Lower lobe of right lung (tissue), 2 donors: ENCODE measurements around the gene STRA6. TPM values are rescaled to one million over a fixed set of nuclear protein-coding genes. Genes with fewer than 3 reads are reported as not detected.
A peak's percentile ranks its signal among the peaks of the same experiment; 100 is the strongest.

Experiments
- ATAC-seq, 2 donors: fragments of 200-7000 bp; cut with Tn5 transposase; one replicate each; pipeline ENCODE4 v1.9.1; 2020 to 2022; ENCODE audit warnings: mild to moderate bottlenecking in 2 of 2, moderate library complexity in 2 of 2
- DNase-seq: peaks from one replicate; pipeline ENCODE4 v3.0.0-alpha.2; 2020
- H3K27ac ChIP-seq: fragments of 200-600 bp; one replicate; pipeline ENCODE4 v1.8.0; 2022
- H3K27me3 ChIP-seq: fragments of 200-600 bp; one replicate; pipeline ENCODE4 v1.8.0; 2022; ENCODE audit warnings: low read depth
- H3K36me3 ChIP-seq: fragments of 200-600 bp; one replicate; pipeline ENCODE4 v1.8.0; 2022; ENCODE audit warnings: mild to moderate bottlenecking
- H3K4me1 ChIP-seq: fragments of 200-600 bp; one replicate; pipeline ENCODE4 v1.8.0; 2022
- H3K4me3 ChIP-seq: fragments of 200-600 bp; one replicate; pipeline ENCODE4 v1.8.0; 2022; ENCODE audit warnings: mild to moderate bottlenecking
- H3K9me3 ChIP-seq: fragments of 200-600 bp; one replicate; pipeline ENCODE4 v1.8.0; 2022
- intact Hi-C: fragments of 100-400 bp; cut with DNase I; formaldehyde crosslinking; loops from one replicate; pipeline ENCODE4 v1.11.0; 2022
- total RNA-seq: library from RNA; stranded (reverse); fragmentation: NEBNext Ultra II Directional; extraction: Animal tissue kit (Norgen Biotek cat#: 25700); gene quantifications from one replicate; pipeline ENCODE4 v1.2.1, GENCODE V29; 2021
- TF ChIP-seq, protein P1 (sequence below): fragments of 200-600 bp; IDR thresholded peaks from one replicate; pipeline ENCODE4 v1.8.0; 2022; ENCODE audit warnings: antibody characterized with exemption, mild to moderate bottlenecking
- donor health status: DM: no; HTN: yes; CAD: no; lungs with severe emphysema.

The STRA6 gene
- total RNA-seq, 1 donor from 2014 or later: not detected

DNA sequence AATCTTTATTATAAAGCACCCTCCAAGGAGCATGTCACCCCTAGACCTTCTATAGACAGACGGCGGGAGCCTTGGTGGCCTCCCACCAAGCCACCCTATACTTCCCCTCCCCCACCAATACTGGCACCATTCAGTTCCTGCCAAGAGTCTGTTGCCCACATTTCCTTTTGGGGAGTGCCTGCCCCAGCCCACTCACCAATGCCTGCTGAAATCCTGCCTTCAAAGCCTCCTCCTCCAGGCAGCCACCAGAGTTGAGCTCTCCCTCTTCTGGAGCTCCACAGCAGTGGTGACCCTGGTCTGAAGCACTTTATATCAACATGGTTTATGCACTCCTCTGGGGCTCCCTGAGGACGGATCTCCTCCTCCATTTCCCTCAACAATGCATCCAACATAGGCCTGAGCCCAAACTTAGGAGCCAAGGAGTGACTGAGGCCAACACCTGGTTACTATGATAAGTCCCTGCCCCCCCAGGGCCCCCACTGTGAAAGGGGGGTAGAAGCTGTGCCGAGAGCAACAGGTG, 42.3 kb upstream of the STRA6 start:
- Histone ChIP-seq H3K27ac (no peak overlapping the region), H3K36me3 (no peaks in the 10 kb centered on the region), H3K9me3 (no peaks in the 10 kb centered on the region), H3K27me3 (peaks cover 20% of the 10 kb centered on the region), H3K4me3 (no peak overlapping the region), H3K4me1 (peaks cover 19% of the 10 kb centered on the region)
- intact Hi-C loops: no loop called here
- DNase-seq (no peak), ATAC-seq (no peak)
- TF ChIP-seq, protein P1, sequence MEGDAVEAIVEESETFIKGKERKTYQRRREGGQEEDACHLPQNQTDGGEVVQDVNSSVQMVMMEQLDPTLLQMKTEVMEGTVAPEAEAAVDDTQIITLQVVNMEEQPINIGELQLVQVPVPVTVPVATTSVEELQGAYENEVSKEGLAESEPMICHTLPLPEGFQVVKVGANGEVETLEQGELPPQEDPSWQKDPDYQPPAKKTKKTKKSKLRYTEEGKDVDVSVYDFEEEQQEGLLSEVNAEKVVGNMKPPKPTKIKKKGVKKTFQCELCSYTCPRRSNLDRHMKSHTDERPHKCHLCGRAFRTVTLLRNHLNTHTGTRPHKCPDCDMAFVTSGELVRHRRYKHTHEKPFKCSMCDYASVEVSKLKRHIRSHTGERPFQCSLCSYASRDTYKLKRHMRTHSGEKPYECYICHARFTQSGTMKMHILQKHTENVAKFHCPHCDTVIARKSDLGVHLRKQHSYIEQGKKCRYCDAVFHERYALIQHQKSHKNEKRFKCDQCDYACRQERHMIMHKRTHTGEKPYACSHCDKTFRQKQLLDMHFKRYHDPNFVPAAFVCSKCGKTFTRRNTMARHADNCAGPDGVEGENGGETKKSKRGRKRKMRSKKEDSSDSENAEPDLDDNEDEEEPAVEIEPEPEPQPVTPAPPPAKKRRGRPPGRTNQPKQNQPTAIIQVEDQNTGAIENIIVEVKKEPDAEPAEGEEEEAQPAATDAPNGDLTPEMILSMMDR: no peak

DNA sequence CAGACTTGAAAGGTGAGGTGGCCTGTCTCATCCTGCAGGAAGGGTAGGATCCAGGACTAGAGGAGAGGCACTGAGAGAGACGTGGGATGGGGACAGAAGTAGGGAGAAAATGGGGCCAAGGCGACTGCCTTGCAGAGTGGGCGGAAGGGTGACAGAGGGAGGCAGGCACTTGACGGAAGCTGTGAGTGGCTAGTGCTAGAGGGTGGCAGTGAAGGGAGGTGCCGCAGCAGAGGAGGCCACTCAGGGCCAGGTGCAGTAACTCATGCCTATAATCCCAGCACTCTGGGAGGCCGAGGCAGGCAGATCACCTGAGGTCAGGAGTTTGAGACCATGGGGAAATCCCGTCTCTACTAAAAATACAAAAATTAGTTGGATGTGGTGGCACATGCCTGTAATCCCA, 40.8 kb upstream of the STRA6 start:
- DNase-seq (no peak), ATAC-seq (no peak)
- TF ChIP-seq, protein P1: no peak
- H3K27me3 ChIP-seq: peaks cover 20% of the 10 kb centered on the region
- H3K36me3 ChIP-seq: no peaks in the 10 kb centered on the region
- H3K4me1 ChIP-seq: peaks cover 25% of the 10 kb centered on the region
- intact Hi-C loops: no loop called here
- no peak overlapping the region for H3K27ac ChIP-seq
- H3K4me3 ChIP-seq: no peak overlapping the region
- H3K9me3 ChIP-seq: no peaks in the 10 kb centered on the region

DNA sequence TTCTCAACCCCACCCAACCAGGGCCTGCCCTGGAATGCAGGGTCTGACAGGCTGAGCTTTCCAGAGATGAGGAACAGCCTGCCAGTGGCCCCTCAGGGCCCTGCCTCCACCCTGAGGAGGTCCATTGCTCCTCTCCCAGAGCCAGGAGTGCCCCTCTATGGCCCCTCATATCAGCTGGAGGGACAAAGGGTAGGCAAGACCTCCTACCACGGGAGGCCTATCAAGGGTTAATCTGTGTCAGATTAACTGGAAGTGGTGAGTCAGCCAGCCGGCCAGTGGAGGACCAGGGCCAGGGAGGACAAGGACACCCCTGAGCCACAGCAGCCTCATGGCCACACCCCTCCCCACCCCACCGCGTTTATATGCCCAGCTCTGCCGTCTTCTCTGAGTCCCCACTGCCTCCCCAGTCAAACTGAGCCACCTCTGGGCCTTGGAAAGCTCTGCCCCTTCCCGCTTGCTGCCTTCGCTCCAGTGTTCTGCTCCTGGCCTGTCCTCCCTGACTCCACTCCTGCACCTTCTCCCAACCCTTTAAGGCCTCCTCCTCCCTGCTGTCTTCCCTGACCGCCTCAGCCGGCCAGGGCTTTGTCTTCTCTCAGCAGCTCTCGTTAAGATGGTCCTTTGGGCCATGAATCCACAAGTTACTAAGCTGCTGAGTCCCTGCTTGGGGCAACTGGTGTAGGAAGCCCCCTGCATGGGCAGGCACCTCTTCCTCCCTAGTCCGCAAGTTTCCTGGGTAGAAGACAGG, 40.0 kb upstream of the STRA6 start:
- TF ChIP-seq, protein P1: no peak
- intact Hi-C loops: no loop called here
- Histone ChIP-seq H3K36me3 (no peaks in the 10 kb centered on the region), H3K4me1 (peaks cover 25% of the 10 kb centered on the region), H3K27ac (no peak overlapping the region), H3K9me3 (no peaks in the 10 kb centered on the region), H3K4me3 (no peak overlapping the region), H3K27me3 (peaks cover 20% of the 10 kb centered on the region)
- no peak for DNase-seq
- ATAC-seq: peak; percentile 7 to 30

DNA sequence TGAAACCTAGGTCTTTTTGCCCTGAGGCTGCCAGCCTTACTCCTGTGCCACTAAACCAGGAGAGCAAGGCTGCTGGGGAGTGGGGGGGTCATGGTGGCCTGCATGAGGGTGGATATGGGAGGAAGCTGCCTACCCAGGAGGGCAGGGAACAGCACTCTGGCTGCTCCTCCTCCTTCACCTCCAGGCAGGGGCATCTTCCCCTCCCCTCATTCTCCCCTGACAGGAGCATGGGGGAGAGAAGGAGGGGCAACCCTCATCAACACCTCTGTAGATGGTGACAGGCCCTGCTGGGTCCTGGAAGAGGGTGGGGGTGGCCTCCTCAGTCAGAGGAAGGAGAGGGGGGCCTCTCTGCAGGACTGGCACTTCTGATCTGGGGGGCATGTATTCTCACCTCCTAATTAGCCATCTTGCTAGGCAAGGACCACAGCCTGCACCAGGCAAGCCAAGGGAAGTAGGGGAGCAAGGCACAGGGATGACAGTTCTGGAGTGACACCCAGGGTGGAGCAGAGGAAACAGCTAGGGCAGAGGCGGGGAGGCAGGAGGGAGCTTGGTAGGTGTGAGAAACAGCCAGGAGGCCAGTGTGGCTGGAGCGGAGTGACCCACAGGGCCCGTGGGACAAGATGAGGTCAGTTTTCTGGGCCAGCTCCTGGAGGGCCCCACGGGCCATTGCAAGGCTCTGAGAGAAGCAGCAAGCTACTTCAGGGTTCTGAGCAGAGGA, 38.5 kb upstream of the STRA6 start:
- H3K9me3 ChIP-seq: no peaks in the 10 kb centered on the region
- peaks cover 13% of the 10 kb centered on the region for H3K27me3 ChIP-seq
- TF ChIP-seq, protein P1: no peak
- H3K36me3 ChIP-seq: no peaks in the 10 kb centered on the region
- peaks cover 25% of the 10 kb centered on the region for H3K4me1 ChIP-seq
- ATAC-seq (no peak), DNase-seq (no peak)
- H3K27ac ChIP-seq: no peak overlapping the region
- intact Hi-C loops: no loop called here
- no peak overlapping the region for H3K4me3 ChIP-seq

DNA sequence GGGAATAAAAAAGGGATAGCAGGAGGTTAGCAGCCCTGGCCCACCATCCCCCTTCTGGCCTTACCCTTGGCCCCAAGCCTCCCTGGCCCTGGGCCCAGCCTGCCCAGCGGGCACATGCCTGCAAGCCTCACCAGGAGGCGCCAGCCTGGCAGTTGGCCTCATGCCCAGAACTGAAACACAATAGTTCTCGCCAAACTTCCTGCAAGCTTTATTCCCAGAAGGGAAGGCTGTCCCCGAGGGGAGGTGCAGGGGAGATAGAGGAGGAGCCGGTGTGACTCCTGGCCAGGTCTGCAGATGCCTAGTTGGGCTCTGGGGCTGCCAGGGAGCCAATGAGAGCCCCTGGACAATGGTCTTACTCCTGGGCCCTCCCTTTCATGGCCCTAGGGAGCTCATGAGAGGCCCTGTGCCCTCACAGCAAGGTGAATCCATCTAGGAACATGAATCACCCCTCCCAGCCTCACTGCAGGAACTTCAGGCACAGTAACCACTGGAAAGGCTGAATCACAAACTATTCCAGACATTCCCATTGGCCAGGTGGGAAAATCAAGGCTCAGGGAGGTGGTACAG, 37.5 kb upstream of the STRA6 start:
- no peaks in the 10 kb centered on the region for H3K36me3 ChIP-seq
- intact Hi-C loops: no loop called here
- peak; percentile 86 for DNase-seq
- peak overlapping the region; percentile 53 for H3K27ac ChIP-seq
- no peaks in the 10 kb centered on the region for H3K9me3 ChIP-seq
- H3K4me3 ChIP-seq: no peak overlapping the region
- TF ChIP-seq, protein P1: peak; percentile 57
- peaks cover 25% of the 10 kb centered on the region for H3K4me1 ChIP-seq
- H3K27me3 ChIP-seq: peaks cover 3% of the 10 kb centered on the region
- ATAC-seq: peak; percentile 74 to 78
